ENCODE measurements around the gene WSB1.
"Not testable (repeated sequence)": the region's sequence is repeated elsewhere in the genome, so short reads cannot be mapped to it uniquely, and the experiment has no call there.

The WSB1 gene

GRCh38 chr17:27269974-27270373 is 23.9 kb upstream of the WSB1 start:
- no peak for TF ChIP-seq CTCF (IDR thresholded peaks at IDR 0.05; ENCODE audit: unreplicated experiment in 3 of 3)
- H3K36me3 Mint-ChIP-seq (ENCODE audit: low read depth) = no peaks in the 10 kb centered on the region
- H3K27ac Mint-ChIP-seq = no peak overlapping the region
- H3K9me3 Mint-ChIP-seq = no peaks in the 10 kb centered on the region
- no peak overlapping the region for H3K4me3 Mint-ChIP-seq
- no peaks in the 10 kb centered on the region for H3K27me3 Mint-ChIP-seq (ENCODE audit: low read depth)
- H3K4me1 Mint-ChIP-seq = peaks cover 19% of the 10 kb centered on the region

- Mint-ChIP-seq H3K9me3 (no peaks in the 10 kb centered on the region), H3K4me3 (peak overlapping the region in 1 of 3 experiments; percentile 2), H3K27me3 (ENCODE audit: low read depth) (no peaks in the 10 kb centered on the region), H3K36me3 (ENCODE audit: low read depth) (no peaks in the 10 kb centered on the region), H3K27ac (peak overlapping the region in 2 of 3 experiments; percentile 74 to 81), H3K4me1 (peaks cover 10% of the 10 kb centered on the region)
- TF ChIP-seq CTCF (IDR thresholded peaks at IDR 0.05; ENCODE audit: unreplicated experiment in 3 of 3) = no peak
Observed at GRCh38 chr17:27276653-27277156, 17.2 kb upstream of the WSB1 start.

GRCh38 chr17:27279132-27279531 is 14.8 kb upstream of the WSB1 start:
- not testable (repeated sequence) for H3K9me3 Mint-ChIP-seq; H3K36me3 Mint-ChIP-seq (ENCODE audit: low read depth); H3K4me1 Mint-ChIP-seq; H3K27ac Mint-ChIP-seq; H3K4me3 Mint-ChIP-seq; H3K27me3 Mint-ChIP-seq (ENCODE audit: low read depth)

- Mint-ChIP-seq H3K27ac (no peak overlapping the region), H3K27me3 (ENCODE audit: low read depth) (no peaks in the 10 kb centered on the region), H3K4me3 (no peak overlapping the region), H3K9me3 (no peaks in the 10 kb centered on the region), H3K4me1 (peaks cover 13% of the 10 kb centered on the region), H3K36me3 (ENCODE audit: low read depth) (no peaks in the 10 kb centered on the region)
- no peak for TF ChIP-seq CTCF (IDR thresholded peaks at IDR 0.05; ENCODE audit: unreplicated experiment in 3 of 3)
Observed at GRCh38 chr17:27280527-27280926, 13.4 kb upstream of the WSB1 start.

GRCh38 chr17:27281438-27281837 is 12.5 kb upstream of the WSB1 start:
- Mint-ChIP-seq H3K9me3 (no peaks in the 10 kb centered on the region), H3K27me3 (ENCODE audit: low read depth) (no peaks in the 10 kb centered on the region), H3K27ac (no peak overlapping the region), H3K4me1 (peaks cover 13% of the 10 kb centered on the region), H3K4me3 (no peak overlapping the region), H3K36me3 (ENCODE audit: low read depth) (no peaks in the 10 kb centered on the region)
- TF ChIP-seq CTCF (IDR thresholded peaks at IDR 0.05; ENCODE audit: unreplicated experiment in 3 of 3) = no peak

- H3K27ac Mint-ChIP-seq = no peak overlapping the region
- no peak overlapping the region for H3K4me3 Mint-ChIP-seq
- H3K9me3 Mint-ChIP-seq = no peaks in the 10 kb centered on the region
- TF ChIP-seq CTCF (IDR thresholded peaks at IDR 0.05; ENCODE audit: unreplicated experiment in 3 of 3) = no peak
- H3K36me3 Mint-ChIP-seq (ENCODE audit: low read depth) = no peaks in the 10 kb centered on the region
- no peaks in the 10 kb centered on the region for H3K27me3 Mint-ChIP-seq (ENCODE audit: low read depth)
- H3K4me1 Mint-ChIP-seq = peaks cover 8% of the 10 kb centered on the region
Observed at GRCh38 chr17:27282054-27282551, 11.8 kb upstream of the WSB1 start.

Measured in nephron (organoid).